HepG2 (cell line): Measurements from ENCODE around the gene LRP5. TPM values are rescaled to one million over a fixed set of nuclear protein-coding genes. Genes with fewer than 3 reads are reported as not detected.
A peak's percentile ranks its signal among the peaks of the same experiment; 100 is the strongest.

ENCODE experiments used
- AFF4 ChIP-seq: sonication (generic); formaldehyde crosslinking; IDR thresholded peaks from 2 replicates; pipeline ENCODE4 v1.4.0; 2020; ENCODE audit warnings: missing genetic modification reagents
- CBX5 ChIP-seq: sonication (generic); formaldehyde crosslinking; IDR thresholded peaks from 2 replicates; pipeline ENCODE4 v1.4.0; 2020; ENCODE audit warnings: missing genetic modification reagents, borderline replicate concordance
- CREB1 ChIP-seq, 2 experiments: fragments of 450-650 bp in 1 of 2; IDR thresholded peaks; 2 replicates each; pipeline ENCODE4 v1.6.1; 2016 to 2017; ENCODE audit warnings: control low read depth in 1 of 2, mild to moderate bottlenecking in 1 of 2, missing compliant biosample characterization in 1 of 2, missing genetic modification characterization in 1 of 2
- DNMT3B ChIP-seq: conservative IDR thresholded peaks from 2 replicates; pipeline ENCODE4 v1.6.1; 2016; ENCODE audit warnings: missing biosample characterization, control low read depth
- GABPB1 ChIP-seq: IDR thresholded peaks from 2 replicates; pipeline ENCODE4 v1.6.1; 2016; ENCODE audit warnings: mild to moderate bottlenecking, missing genetic modification reagents, moderate library complexity, missing compliant biosample characterization
- GFI1 ChIP-seq: sonication (generic); formaldehyde crosslinking; IDR thresholded peaks from 2 replicates; pipeline ENCODE4 v1.5.0; 2020; ENCODE audit warnings: missing genetic modification reagents, mild to moderate bottlenecking, borderline replicate concordance
- HMG20A ChIP-seq: IDR thresholded peaks from 2 replicates; pipeline ENCODE4 v1.6.1; 2016; ENCODE audit warnings: borderline replicate concordance
- ISL2 ChIP-seq: sonication (generic); formaldehyde crosslinking; IDR thresholded peaks from 2 replicates; pipeline ENCODE4 v1.5.0; 2020; ENCODE audit warnings: missing genetic modification reagents
- KDM3A ChIP-seq: IDR thresholded peaks from 2 replicates; pipeline ENCODE4 v1.6.1; 2018; ENCODE audit warnings: low read depth, missing compliant biosample characterization
- MNT ChIP-seq: fragments of 450-650 bp; IDR thresholded peaks from 2 replicates; pipeline ENCODE4 v1.6.1; 2016
- NCOA2 ChIP-seq: sonication (generic); formaldehyde crosslinking; IDR thresholded peaks from 2 replicates; pipeline ENCODE4 v1.8.0; 2022; ENCODE audit warnings: inconsistent platforms
- POLR2AphosphoS5 ChIP-seq: IDR thresholded peaks from 2 replicates; pipeline ENCODE4 v1.6.1; 2012; ENCODE audit warnings: low read depth, low read length
- RBFOX2 ChIP-seq: fragments of 200-400 bp; formaldehyde crosslinking; IDR thresholded peaks from 2 replicates; pipeline ENCODE4 v1.6.1; 2017; ENCODE audit warnings: low read depth, mild to moderate bottlenecking, low read length
- SALL1 ChIP-seq: sonication (generic); formaldehyde crosslinking; IDR thresholded peaks from 2 replicates; pipeline ENCODE4 v1.8.0; 2022; ENCODE audit warnings: mild to moderate bottlenecking, missing genetic modification reagents
- SIX1 ChIP-seq: sonication (generic); formaldehyde crosslinking; IDR thresholded peaks from 2 replicates; pipeline ENCODE4 v1.4.0; 2020; ENCODE audit warnings: missing genetic modification reagents, borderline replicate concordance
- SNRNP70 ChIP-seq: fragments of 200-400 bp; formaldehyde crosslinking; IDR thresholded peaks from 2 replicates; pipeline ENCODE4 v1.6.1; 2017; ENCODE audit warnings: mild to moderate bottlenecking, low read depth, low read length, moderate library complexity
- STAT5B ChIP-seq: sonication (generic); formaldehyde crosslinking; IDR thresholded peaks from 2 replicates; pipeline ENCODE4 v1.4.0; 2020; ENCODE audit warnings: missing genetic modification reagents
- ZNF138 ChIP-seq: sonication (generic); formaldehyde crosslinking; IDR thresholded peaks from 2 replicates; pipeline ENCODE4 v1.5.0; 2020; ENCODE audit warnings: mild to moderate bottlenecking, low read depth, missing genetic modification reagents
- ZNF263 ChIP-seq: sonication (generic); formaldehyde crosslinking; IDR thresholded peaks from 2 replicates; pipeline ENCODE4 v1.4.0; 2020; ENCODE audit warnings: missing genetic modification reagents
- ZNF264 ChIP-seq: sonication (generic); formaldehyde crosslinking; IDR thresholded peaks from 2 replicates; pipeline ENCODE4 v1.4.0; 2020; ENCODE audit warnings: missing genetic modification reagents
- ZNF333 ChIP-seq: sonication (generic); formaldehyde crosslinking; IDR thresholded peaks from 2 replicates; pipeline ENCODE4 v1.4.0; 2020; ENCODE audit warnings: mild to moderate bottlenecking, missing genetic modification reagents, borderline replicate concordance
- ZNF720 ChIP-seq: sonication (generic); formaldehyde crosslinking; IDR thresholded peaks from 2 replicates; pipeline ENCODE4 v1.4.0; 2020; ENCODE audit warnings: missing genetic modification reagents
- ZNF790 ChIP-seq: sonication (generic); formaldehyde crosslinking; IDR thresholded peaks from 2 replicates; pipeline ENCODE4 v1.8.0; 2022; ENCODE audit warnings: missing genetic modification reagents, mild to moderate bottlenecking, borderline replicate concordance
- ZNF878 ChIP-seq: sonication (generic); formaldehyde crosslinking; IDR thresholded peaks from 2 replicates; pipeline ENCODE4 v1.8.1; 2023; ENCODE audit warnings: mild to moderate bottlenecking, missing genetic modification reagents, moderate library complexity
- ZSCAN21 ChIP-seq: sonication (generic); formaldehyde crosslinking; IDR thresholded peaks from 2 replicates; pipeline ENCODE4 v1.8.0; 2022; ENCODE audit warnings: mild to moderate bottlenecking, missing genetic modification reagents, moderate library complexity, borderline replicate concordance
- polyA plus RNA-seq, 8 experiments: library from polyadenylated mRNA; depleted of rRNA in 3 of 8; stranded (reverse) in 7 of 8; unstranded in 1 of 8; fragments of >200 nt; fragmentation: Illumina TruSeq in 4 of 8; extraction: Trizol in 4 of 8; gene quantifications; 2 replicates each; pipeline versions ENCODE4 v1.2.1 to v1.2.3, GENCODE V29; 2011 to 2016; ENCODE audit warnings: low read depth in 4 of 8, missing spikeins in 1 of 8, mixed read lengths in 1 of 8; ENCODE audit not compliant: insufficient read depth in 1 of 8
- total RNA-seq, 5 experiments: library from RNA; depleted of rRNA; stranded (reverse); fragments of >200 nt; fragmentation: Illumina TruSeq; extraction: Trizol; gene quantifications; 2 replicates each; pipeline ENCODE4 v1.2.3, GENCODE V29; 2016; ENCODE audit warnings: low read depth in 1 of 5
- TF ChIP-seq, protein P1 (sequence below): sonication (generic); formaldehyde crosslinking; IDR thresholded peaks from 2 replicates; pipeline ENCODE4 v1.8.1; 2022; ENCODE audit warnings: mild to moderate bottlenecking, missing genetic modification reagents

LRP5 gene
- total and polyA plus RNA-seq, 2 of the 13 experiments (the other 11 are each of a cell fraction or from before 2014, with no cell fraction given), result 40.4 to 64.0 TPM

- peak; percentile 40; the same call in 1 of the 2 replicates for TF ChIP-seq POLR2AphosphoS5
- TF ChIP-seq ZNF138 (CRISPR knock-in tag), result no peak
- TF ChIP-seq MNT, result 0 out of 2 replicates have a peak, but pooled peaks have one; percentile 26
- TF ChIP-seq ZNF720 (CRISPR knock-in tag), result no peak
- TF ChIP-seq ZNF790 (CRISPR knock-in tag), result 0 out of 2 replicates have a peak, but pooled peaks have one; percentile 74
- no peak for TF ChIP-seq ZNF263
- TF ChIP-seq CREB1 (IDR thresholded peaks at IDR 0.05), result no peak
- peak; percentile 76 for TF ChIP-seq CREB1 (CRISPR knock-in tag; IDR thresholded peaks at IDR 0.05)
- no peak for TF ChIP-seq DNMT3B (CRISPR knock-in tag)
- TF ChIP-seq GABPB1 (CRISPR knock-in tag), result peak; percentile 51
- TF ChIP-seq SIX1 (CRISPR knock-in tag), result no peak
- TF ChIP-seq ZNF333 (CRISPR knock-in tag), result no peak
- TF ChIP-seq SALL1, result peak; percentile 96
- TF ChIP-seq RBFOX2, result 0 out of 2 replicates have a peak, but pooled peaks have one; percentile 27
- TF ChIP-seq ZNF264 (CRISPR knock-in tag), result peak; percentile 60; the same call in 1 of the 2 replicates
- TF ChIP-seq ZNF878 (CRISPR knock-in tag), result 0 out of 2 replicates have a peak, but pooled peaks have one; percentile 45
- TF ChIP-seq, protein P1, sequence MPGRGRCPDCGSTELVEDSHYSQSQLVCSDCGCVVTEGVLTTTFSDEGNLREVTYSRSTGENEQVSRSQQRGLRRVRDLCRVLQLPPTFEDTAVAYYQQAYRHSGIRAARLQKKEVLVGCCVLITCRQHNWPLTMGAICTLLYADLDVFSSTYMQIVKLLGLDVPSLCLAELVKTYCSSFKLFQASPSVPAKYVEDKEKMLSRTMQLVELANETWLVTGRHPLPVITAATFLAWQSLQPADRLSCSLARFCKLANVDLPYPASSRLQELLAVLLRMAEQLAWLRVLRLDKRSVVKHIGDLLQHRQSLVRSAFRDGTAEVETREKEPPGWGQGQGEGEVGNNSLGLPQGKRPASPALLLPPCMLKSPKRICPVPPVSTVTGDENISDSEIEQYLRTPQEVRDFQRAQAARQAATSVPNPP (CRISPR knock-in tag), result no peak
- peak; percentile 36; the same call in 1 of the 2 replicates for TF ChIP-seq ISL2 (CRISPR knock-in tag)
- no peak for TF ChIP-seq HMG20A
- no peak for TF ChIP-seq SNRNP70
- TF ChIP-seq STAT5B (CRISPR knock-in tag), result no peak
- TF ChIP-seq CBX5 (CRISPR knock-in tag), result no peak
- TF ChIP-seq KDM3A (CRISPR knock-in tag), result peak; percentile 69; the same call in 1 of the 2 replicates
- TF ChIP-seq NCOA2 (CRISPR knock-in tag), result peak; percentile 56
- TF ChIP-seq ZSCAN21 (CRISPR knock-in tag), result peak; percentile 70
- TF ChIP-seq GFI1 (CRISPR knock-in tag), result peak; percentile 79
- TF ChIP-seq AFF4 (CRISPR knock-in tag), result no peak
Observed at GRCh38 chr11:68331338-68331947, 19.1 kb downstream of the LRP5 start (continued).
